ENCODE data around the gene IQGAP2. TPM values are rescaled to one million over a fixed set of nuclear protein-coding genes. Genes with fewer than 3 reads are reported as not detected.

Gene IQGAP2
- total RNA-seq, 1 experiment from 2014 or later = 1.5 TPM

DNA sequence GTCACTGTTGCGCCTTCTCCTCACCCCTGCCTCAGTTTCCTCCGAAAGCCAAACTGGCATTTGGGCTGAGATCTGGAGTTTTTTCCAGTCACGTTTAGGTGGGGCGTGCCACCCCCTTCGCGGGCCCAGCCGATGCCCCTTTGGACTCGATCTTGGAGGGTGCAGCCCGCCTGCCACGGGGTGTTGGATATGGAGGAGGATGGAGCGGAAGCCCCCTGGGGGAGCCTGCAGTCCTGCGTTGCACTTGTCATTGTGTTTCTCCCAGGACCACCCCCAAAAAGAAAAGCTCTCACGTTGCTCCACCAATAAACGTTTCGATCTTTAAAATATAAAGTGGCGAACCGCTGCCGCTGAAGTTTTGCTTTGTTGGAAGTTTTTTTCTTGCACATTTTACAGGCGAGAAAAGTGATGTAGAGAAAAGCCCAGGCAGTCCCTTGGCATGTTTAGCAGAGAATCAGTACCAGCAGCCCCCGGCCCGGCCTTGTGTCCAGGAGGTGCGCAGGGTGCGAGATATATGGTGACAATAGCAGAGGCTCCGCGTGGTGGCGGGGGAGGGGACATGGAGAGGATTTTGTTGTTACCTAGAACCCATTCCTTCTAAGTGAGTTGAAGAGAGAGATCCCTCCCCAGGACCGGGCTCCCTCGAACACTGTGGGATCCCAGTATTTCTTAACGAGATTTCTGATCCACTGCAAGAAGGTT, 313.5 kb downstream of the IQGAP2 start:
- CTCF ChIA-PET = interaction anchor here (0.8 kb wide), 3 partner anchors 20 to 58 kb away, joined by 3 to 4 read pairs (median 3); no protein-coding TSS in a partner anchor
- H3K4me1 Mint-ChIP-seq (ENCODE audit: insufficient read depth, unreplicated experiment) = peaks cover 22% of the 10 kb centered on the region
- no peaks in the 10 kb centered on the region for H3K9me3 Mint-ChIP-seq (ENCODE audit: unreplicated experiment)
- TF ChIP-seq, protein P1, sequence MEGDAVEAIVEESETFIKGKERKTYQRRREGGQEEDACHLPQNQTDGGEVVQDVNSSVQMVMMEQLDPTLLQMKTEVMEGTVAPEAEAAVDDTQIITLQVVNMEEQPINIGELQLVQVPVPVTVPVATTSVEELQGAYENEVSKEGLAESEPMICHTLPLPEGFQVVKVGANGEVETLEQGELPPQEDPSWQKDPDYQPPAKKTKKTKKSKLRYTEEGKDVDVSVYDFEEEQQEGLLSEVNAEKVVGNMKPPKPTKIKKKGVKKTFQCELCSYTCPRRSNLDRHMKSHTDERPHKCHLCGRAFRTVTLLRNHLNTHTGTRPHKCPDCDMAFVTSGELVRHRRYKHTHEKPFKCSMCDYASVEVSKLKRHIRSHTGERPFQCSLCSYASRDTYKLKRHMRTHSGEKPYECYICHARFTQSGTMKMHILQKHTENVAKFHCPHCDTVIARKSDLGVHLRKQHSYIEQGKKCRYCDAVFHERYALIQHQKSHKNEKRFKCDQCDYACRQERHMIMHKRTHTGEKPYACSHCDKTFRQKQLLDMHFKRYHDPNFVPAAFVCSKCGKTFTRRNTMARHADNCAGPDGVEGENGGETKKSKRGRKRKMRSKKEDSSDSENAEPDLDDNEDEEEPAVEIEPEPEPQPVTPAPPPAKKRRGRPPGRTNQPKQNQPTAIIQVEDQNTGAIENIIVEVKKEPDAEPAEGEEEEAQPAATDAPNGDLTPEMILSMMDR (IDR thresholded peaks at IDR 0.05; ENCODE audit: unreplicated experiment) = no peak
- no peak for DNase-seq (ENCODE audit: unreplicated experiment)
- peak overlapping the region; percentile 79 for H3K4me3 Mint-ChIP-seq (ENCODE audit: unreplicated experiment)
- peak overlapping the region; percentile 66 for H3K27ac Mint-ChIP-seq (ENCODE audit: low read depth, unreplicated experiment)
- H3K36me3 Mint-ChIP-seq (ENCODE audit: insufficient read depth, unreplicated experiment) = peaks cover 17% of the 10 kb centered on the region
- H3K27me3 Mint-ChIP-seq (ENCODE audit: insufficient read depth, unreplicated experiment) = no peaks in the 10 kb centered on the region
- intact Hi-C loops (cut with micrococcal nuclease) = loop anchor here (1.0 to 5.0 kb wide), 5 partner anchors 41 to 152 kb away; no protein-coding TSS in a partner anchor
- POLR2A ChIA-PET = interaction anchor here (1.5 kb wide), 1 partner anchor 20 kb away, joined by 4 read pairs; no protein-coding TSS in a partner anchor
- BruUV-seq (replicated peaks) = TSS peak; percentile 37

DNA sequence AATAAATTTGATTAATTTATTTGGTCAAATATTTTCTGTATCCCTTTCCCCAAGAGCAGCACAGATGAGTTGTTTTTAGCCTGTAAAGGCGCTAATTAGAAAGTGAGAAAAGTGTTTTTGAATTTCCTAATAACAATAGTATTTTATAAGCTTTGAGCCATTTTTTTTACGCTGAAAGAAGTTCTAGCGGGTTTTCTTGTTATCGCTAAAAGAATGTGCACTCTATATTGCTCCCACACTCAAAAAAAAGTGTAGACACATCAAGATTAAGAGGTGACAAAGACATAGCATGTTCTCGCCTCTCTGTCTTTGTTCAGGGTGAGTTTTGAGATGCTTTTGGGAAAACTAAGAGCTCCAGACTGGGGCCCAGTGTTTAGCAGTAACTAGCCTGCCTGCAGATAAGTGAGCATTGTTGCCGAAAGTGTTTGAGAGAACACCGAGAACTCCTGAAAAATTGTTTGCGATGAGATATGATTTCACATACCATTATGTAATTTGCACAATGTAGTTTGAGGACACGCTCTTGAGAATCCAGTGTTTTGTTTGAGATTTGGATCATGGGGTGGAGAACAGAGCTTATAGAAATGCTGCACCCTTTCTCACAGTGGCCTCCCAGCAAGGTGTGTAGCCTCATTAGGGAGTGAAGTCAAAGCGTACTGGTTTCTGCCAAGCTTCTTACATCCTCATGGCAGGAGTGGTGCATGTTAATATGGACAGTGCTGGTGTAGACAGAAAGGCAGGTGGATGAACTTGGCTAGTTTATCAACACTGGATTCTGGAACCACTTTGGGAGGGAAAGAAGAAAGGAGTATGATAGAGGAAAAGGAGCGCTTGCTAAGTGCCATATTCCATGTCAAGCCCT, 314.4 kb downstream of the IQGAP2 start:
- BruUV-seq (replicated peaks) = no TSS peak
- Mint-ChIP-seq H3K9me3 (ENCODE audit: unreplicated experiment) (no peaks in the 10 kb centered on the region), H3K36me3 (ENCODE audit: insufficient read depth, unreplicated experiment) (peaks cover 17% of the 10 kb centered on the region), H3K4me1 (ENCODE audit: insufficient read depth, unreplicated experiment) (peaks cover 16% of the 10 kb centered on the region), H3K27me3 (ENCODE audit: insufficient read depth, unreplicated experiment) (no peaks in the 10 kb centered on the region), H3K4me3 (ENCODE audit: unreplicated experiment) (peak overlapping the region; percentile 79), H3K27ac (ENCODE audit: low read depth, unreplicated experiment) (no peak overlapping the region)
- ChIA-PET CTCF (interaction anchor here (0.5 to 1.3 kb wide), 7 partner anchors 12 to 175 kb away, joined by 3 to 4 read pairs (median 3); no protein-coding TSS in a partner anchor), POLR2A (interaction anchor here (1.5 kb wide), 1 partner anchor 19 kb away, joined by 4 read pairs; no protein-coding TSS in a partner anchor)
- TF ChIP-seq, protein P1 (IDR thresholded peaks at IDR 0.05; ENCODE audit: unreplicated experiment) = no peak
- DNase-seq (ENCODE audit: unreplicated experiment) = no peak
- intact Hi-C loops (cut with micrococcal nuclease) = loop anchor here (2.0 to 5.0 kb wide), 3 partner anchors 40 to 77 kb away; no protein-coding TSS in a partner anchor

DNA sequence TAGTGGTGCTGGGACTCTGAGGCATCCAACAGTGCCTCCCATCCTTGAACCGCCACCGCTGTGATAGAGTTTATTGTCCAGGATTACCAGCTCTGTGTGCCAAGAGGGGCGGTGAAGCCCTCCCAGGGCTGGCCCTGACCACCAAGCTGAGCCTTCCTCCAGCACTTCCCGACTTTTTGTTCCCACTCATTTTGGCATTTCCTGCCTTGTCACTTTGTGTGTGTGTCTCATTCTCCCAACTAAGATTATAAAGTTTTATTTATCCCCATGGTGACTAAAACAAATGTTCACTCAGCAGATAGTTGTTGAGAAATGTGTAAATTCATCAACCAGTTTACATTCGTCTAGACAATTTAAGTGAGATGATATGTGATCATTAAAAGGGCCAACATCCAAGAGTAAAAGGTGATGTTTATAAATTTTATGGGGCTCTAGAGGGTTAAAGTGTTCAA, 315.3 kb downstream of the IQGAP2 start:
- peaks cover 16% of the 10 kb centered on the region for H3K4me1 Mint-ChIP-seq (ENCODE audit: insufficient read depth, unreplicated experiment)
- H3K4me3 Mint-ChIP-seq (ENCODE audit: unreplicated experiment) = no peak overlapping the region
- no peaks in the 10 kb centered on the region for H3K27me3 Mint-ChIP-seq (ENCODE audit: insufficient read depth, unreplicated experiment)
- DNase-seq (ENCODE audit: unreplicated experiment) = no peak
- no TSS peak for BruUV-seq (replicated peaks)
- H3K27ac Mint-ChIP-seq (ENCODE audit: low read depth, unreplicated experiment) = peak overlapping the region; percentile 51
- ChIA-PET CTCF (interaction anchor here (0.8 to 1.3 kb wide), 4 partner anchors 8 to 19 kb away, joined by 3 to 5 read pairs (median 4); no protein-coding TSS in a partner anchor), POLR2A (interaction anchor here (1.5 kb wide), 1 partner anchor 18 kb away, joined by 4 read pairs; no protein-coding TSS in a partner anchor)
- H3K9me3 Mint-ChIP-seq (ENCODE audit: unreplicated experiment) = no peaks in the 10 kb centered on the region
- intact Hi-C loops (cut with micrococcal nuclease) = loop anchor here (5.0 kb wide), 2 partner anchors 39 to 54 kb away; no protein-coding TSS in a partner anchor
- TF ChIP-seq, protein P1 (IDR thresholded peaks at IDR 0.05; ENCODE audit: unreplicated experiment) = no peak
- peaks cover 17% of the 10 kb centered on the region for H3K36me3 Mint-ChIP-seq (ENCODE audit: insufficient read depth, unreplicated experiment)
